Stomach (tissue), 4 donors: Measurements from ENCODE around the gene CHDH.

Source experiments
- EP300 ChIP-seq: sonication (generic); formaldehyde crosslinking; IDR thresholded peaks from one replicate; pipeline ENCODE4 v1.6.1; 2017; ENCODE audit warnings: antibody characterized with exemption
- POLR2A ChIP-seq, 4 donors: fragments of 450-650 bp; IDR thresholded peaks; one replicate each; pipeline ENCODE4 v1.6.1; 2016; ENCODE audit warnings: antibody characterized with exemption in 4 of 4, control low read depth in 2 of 4, mild to moderate bottlenecking in 1 of 4, moderate library complexity in 1 of 4
- POLR2AphosphoS5 ChIP-seq, 3 donors: sonication (generic); formaldehyde crosslinking; IDR thresholded peaks; one replicate each; pipeline ENCODE4 v1.6.1; 2016; ENCODE audit warnings: antibody characterized with exemption in 3 of 3
- TF ChIP-seq, protein P1 (sequence below), 7 experiments: fragments of 450-650 bp in 4 of 7; fragments of 200-600 bp in 3 of 7; sonication (generic) in 3 of 7; IDR thresholded peaks; one replicate each; pipeline ENCODE4 v1.5.1; 2016 to 2019; ENCODE audit warnings: antibody characterized with exemption in 7 of 7, control low read depth in 2 of 7, mild to moderate bottlenecking in 1 of 7

DNA sequence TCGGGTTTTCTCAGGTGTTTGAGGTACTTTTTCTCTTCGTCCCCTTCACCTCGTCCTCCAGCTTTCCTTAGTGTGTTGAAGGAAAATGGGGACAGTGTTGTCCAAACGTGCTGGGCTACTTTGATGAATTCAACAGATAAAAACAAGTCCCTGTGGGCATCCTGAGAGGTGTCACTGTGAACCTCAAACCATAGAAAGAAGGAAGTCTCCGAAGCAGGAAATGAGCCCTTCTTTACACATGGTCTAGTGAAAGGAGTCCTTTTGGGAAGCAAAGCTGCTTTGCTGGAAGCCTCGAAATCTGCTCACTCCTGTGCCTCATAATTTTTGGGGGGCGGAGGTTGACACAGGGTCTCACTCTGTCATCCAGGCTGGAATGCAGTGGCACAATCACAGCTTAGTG, 10.7 kb upstream of the CHDH start:
- TF ChIP-seq, protein P1, sequence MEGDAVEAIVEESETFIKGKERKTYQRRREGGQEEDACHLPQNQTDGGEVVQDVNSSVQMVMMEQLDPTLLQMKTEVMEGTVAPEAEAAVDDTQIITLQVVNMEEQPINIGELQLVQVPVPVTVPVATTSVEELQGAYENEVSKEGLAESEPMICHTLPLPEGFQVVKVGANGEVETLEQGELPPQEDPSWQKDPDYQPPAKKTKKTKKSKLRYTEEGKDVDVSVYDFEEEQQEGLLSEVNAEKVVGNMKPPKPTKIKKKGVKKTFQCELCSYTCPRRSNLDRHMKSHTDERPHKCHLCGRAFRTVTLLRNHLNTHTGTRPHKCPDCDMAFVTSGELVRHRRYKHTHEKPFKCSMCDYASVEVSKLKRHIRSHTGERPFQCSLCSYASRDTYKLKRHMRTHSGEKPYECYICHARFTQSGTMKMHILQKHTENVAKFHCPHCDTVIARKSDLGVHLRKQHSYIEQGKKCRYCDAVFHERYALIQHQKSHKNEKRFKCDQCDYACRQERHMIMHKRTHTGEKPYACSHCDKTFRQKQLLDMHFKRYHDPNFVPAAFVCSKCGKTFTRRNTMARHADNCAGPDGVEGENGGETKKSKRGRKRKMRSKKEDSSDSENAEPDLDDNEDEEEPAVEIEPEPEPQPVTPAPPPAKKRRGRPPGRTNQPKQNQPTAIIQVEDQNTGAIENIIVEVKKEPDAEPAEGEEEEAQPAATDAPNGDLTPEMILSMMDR (IDR thresholded peaks at IDR 0.05): no peak
- TF ChIP-seq POLR2A (IDR thresholded peaks at IDR 0.05) (no peak), POLR2AphosphoS5 (IDR thresholded peaks at IDR 0.05) (no peak), EP300 (no peak)
